ENCODE measurements around the gene HRC.

HRC gene

GRCh38 chr19:49155005-49155819 lies at the start of gene HRC:
TSS of gene HRC (minus strand) at chr19:49155396. CDS start at chr19:49155237, 159 bp downstream.
- no peak for DNase-seq (ENCODE audit: extremely low read depth, low read depth)
- H3K4me3 ChIP-seq (replicated peaks; ENCODE audit: low read depth, low read length): no peak within 1 kb of the TSS
- TF ChIP-seq CTCF (IDR thresholded peaks at IDR 0.05; ENCODE audit: low read depth, low read length, missing control alignments): no peak

GRCh38 chr19:49201042-49201441 lies 45.8 kb upstream of the HRC start:
- H3K4me3 ChIP-seq (replicated peaks; ENCODE audit: low read depth, low read length): no peak overlapping the region
- no peak for TF ChIP-seq CTCF (IDR thresholded peaks at IDR 0.05; ENCODE audit: low read depth, low read length, missing control alignments)
- DNase-seq (ENCODE audit: extremely low read depth, low read depth): no peak

- no peak for DNase-seq (ENCODE audit: extremely low read depth, low read depth)
- TF ChIP-seq CTCF (IDR thresholded peaks at IDR 0.05; ENCODE audit: low read depth, low read length, missing control alignments): no peak
- H3K4me3 ChIP-seq (replicated peaks; ENCODE audit: low read depth, low read length): no peak overlapping the region
Measured at GRCh38 chr19:49200238-49200862, 45.2 kb upstream of the HRC start.

GRCh38 chr19:49196527-49197240 lies 41.5 kb upstream of the HRC start:
- H3K4me3 ChIP-seq (replicated peaks; ENCODE audit: low read depth, low read length): no peak overlapping the region
- no peak for DNase-seq (ENCODE audit: extremely low read depth, low read depth)
- TF ChIP-seq CTCF (IDR thresholded peaks at IDR 0.05; ENCODE audit: low read depth, low read length, missing control alignments): no peak

GRCh38 chr19:49194408-49194807 lies 39.2 kb upstream of the HRC start:
- DNase-seq (ENCODE audit: extremely low read depth, low read depth): no peak
- no peak for TF ChIP-seq CTCF (IDR thresholded peaks at IDR 0.05; ENCODE audit: low read depth, low read length, missing control alignments)
- H3K4me3 ChIP-seq (replicated peaks; ENCODE audit: low read depth, low read length): no peak overlapping the region

- DNase-seq (ENCODE audit: extremely low read depth, low read depth): no peak
- TF ChIP-seq CTCF (IDR thresholded peaks at IDR 0.05; ENCODE audit: low read depth, low read length, missing control alignments): no peak
- no peak overlapping the region for H3K4me3 ChIP-seq (replicated peaks; ENCODE audit: low read depth, low read length)
Measured at GRCh38 chr19:49193822-49194394, 38.7 kb upstream of the HRC start.

Measured in HFF-Myc (cell line).